ENCODE results near the gene TIPIN.

TIPIN gene

DNA sequence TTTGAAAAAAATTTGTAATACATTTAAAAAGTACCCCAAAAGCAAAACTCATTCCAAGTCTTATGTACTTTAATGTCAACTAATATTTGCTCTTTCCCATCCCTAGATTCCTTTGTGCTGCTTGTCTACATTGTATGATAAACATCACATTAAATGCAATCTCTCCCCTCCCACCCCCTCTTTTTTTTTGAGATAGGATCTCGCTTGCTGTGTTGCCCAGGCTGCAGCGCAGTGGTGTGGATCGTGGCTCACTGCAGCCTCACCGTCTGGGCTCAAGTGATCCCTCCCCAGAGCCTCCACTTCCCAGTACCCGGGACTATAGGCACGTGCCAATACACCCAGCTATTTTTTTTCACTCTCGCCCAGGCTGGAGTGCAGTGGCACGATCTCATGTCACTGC is 42.8 kb upstream of the TIPIN start:
- TF ChIP-seq SIN3A (IDR thresholded peaks at IDR 0.05; ENCODE audit: borderline replicate concordance, insufficient read depth, low read length) (no peak), TAF1 (IDR thresholded peaks at IDR 0.05; ENCODE audit: borderline replicate concordance, insufficient read depth, low read length) (no peak), POLR2AphosphoS5 (IDR thresholded peaks at IDR 0.05; ENCODE audit: low read depth, low read length) (no peak), FOXP2 (optimal IDR thresholded peaks at IDR 0.05; ENCODE audit: borderline replicate concordance, extremely low read depth, extremely low read length, insufficient read depth) (no peak)
- TF ChIP-seq, protein P1, sequence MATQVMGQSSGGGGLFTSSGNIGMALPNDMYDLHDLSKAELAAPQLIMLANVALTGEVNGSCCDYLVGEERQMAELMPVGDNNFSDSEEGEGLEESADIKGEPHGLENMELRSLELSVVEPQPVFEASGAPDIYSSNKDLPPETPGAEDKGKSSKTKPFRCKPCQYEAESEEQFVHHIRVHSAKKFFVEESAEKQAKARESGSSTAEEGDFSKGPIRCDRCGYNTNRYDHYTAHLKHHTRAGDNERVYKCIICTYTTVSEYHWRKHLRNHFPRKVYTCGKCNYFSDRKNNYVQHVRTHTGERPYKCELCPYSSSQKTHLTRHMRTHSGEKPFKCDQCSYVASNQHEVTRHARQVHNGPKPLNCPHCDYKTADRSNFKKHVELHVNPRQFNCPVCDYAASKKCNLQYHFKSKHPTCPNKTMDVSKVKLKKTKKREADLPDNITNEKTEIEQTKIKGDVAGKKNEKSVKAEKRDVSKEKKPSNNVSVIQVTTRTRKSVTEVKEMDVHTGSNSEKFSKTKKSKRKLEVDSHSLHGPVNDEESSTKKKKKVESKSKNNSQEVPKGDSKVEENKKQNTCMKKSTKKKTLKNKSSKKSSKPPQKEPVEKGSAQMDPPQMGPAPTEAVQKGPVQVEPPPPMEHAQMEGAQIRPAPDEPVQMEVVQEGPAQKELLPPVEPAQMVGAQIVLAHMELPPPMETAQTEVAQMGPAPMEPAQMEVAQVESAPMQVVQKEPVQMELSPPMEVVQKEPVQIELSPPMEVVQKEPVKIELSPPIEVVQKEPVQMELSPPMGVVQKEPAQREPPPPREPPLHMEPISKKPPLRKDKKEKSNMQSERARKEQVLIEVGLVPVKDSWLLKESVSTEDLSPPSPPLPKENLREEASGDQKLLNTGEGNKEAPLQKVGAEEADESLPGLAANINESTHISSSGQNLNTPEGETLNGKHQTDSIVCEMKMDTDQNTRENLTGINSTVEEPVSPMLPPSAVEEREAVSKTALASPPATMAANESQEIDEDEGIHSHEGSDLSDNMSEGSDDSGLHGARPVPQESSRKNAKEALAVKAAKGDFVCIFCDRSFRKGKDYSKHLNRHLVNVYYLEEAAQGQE (IDR thresholded peaks at IDR 0.05; ENCODE audit: insufficient read depth in 1 of 2, low read depth in 2 of 2, low read length in 2 of 2) = no peak

DNA sequence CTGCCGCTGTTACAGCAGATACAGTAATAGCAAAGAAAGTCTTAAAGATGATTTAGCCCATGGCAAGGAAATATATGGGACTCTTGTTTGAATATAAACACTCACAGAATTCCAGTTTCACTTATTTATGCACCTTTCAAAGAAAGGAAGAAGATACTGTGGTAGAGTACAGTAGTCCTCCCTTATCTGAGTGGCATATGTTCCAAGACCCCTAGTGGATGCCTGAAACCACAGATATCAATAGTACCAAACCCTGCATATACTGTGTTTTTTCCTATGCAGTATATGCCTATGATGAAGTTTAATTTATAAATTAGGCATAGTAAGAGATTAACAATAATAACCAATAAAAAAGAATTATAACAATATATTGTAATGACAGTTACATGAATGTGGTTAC is 38.4 kb upstream of the TIPIN start:
- TF ChIP-seq FOXP2 (optimal IDR thresholded peaks at IDR 0.05; ENCODE audit: borderline replicate concordance, extremely low read depth, extremely low read length, insufficient read depth) (no peak), SIN3A (IDR thresholded peaks at IDR 0.05; ENCODE audit: borderline replicate concordance, insufficient read depth, low read length) (no peak), TAF1 (IDR thresholded peaks at IDR 0.05; ENCODE audit: borderline replicate concordance, insufficient read depth, low read length) (no peak), POLR2AphosphoS5 (IDR thresholded peaks at IDR 0.05; ENCODE audit: low read depth, low read length) (no peak)
- TF ChIP-seq, protein P1 (IDR thresholded peaks at IDR 0.05; ENCODE audit: insufficient read depth in 1 of 2, low read depth in 2 of 2, low read length in 2 of 2) = no peak

DNA sequence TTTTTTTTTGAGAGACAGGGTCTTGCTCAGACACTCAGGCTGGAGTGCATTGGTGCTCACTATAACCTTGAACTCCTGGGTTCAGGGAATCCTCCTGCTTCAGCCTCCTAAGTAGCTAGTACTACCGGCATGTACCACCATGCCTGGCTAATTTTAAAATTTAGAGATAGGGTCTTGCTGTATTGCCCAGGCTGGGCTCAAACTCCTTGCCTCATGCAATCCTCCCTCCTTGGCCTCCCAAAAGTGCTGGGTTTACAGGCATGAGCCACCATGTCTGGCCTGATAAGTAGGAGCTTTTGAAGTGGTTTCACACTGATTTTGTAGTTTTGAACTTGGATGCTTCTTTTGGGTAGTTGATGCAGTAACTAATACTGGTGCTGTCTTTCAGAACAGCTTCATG is 38.0 kb upstream of the TIPIN start:
- TF ChIP-seq FOXP2 (optimal IDR thresholded peaks at IDR 0.05; ENCODE audit: borderline replicate concordance, extremely low read depth, extremely low read length, insufficient read depth) (no peak), POLR2AphosphoS5 (IDR thresholded peaks at IDR 0.05; ENCODE audit: low read depth, low read length) (no peak), TAF1 (IDR thresholded peaks at IDR 0.05; ENCODE audit: borderline replicate concordance, insufficient read depth, low read length) (no peak), SIN3A (IDR thresholded peaks at IDR 0.05; ENCODE audit: borderline replicate concordance, insufficient read depth, low read length) (no peak)
- TF ChIP-seq, protein P1 (IDR thresholded peaks at IDR 0.05; ENCODE audit: insufficient read depth in 1 of 2, low read depth in 2 of 2, low read length in 2 of 2) = no peak

DNA sequence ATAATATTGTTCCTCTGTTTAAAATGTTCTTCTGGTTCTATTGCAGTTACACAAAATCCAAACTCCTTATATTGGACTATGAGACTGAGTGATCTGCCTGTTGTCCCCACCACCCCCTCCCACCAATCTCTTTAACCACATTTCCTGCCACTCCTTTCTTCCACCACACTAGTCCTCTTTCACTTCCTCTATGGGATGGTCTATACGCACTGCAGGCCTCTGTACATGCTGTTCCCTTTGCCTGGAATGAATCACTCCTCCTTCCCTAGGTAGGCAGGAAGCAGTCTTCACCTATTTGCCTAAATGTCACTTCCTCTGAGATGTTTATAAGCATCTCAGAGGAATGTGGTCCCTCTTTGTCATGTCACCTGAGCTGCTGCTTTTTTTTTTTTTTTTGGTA is 34.2 kb upstream of the TIPIN start:
- TF ChIP-seq FOXP2 (optimal IDR thresholded peaks at IDR 0.05; ENCODE audit: borderline replicate concordance, extremely low read depth, extremely low read length, insufficient read depth) (no peak), POLR2AphosphoS5 (IDR thresholded peaks at IDR 0.05; ENCODE audit: low read depth, low read length) (no peak), SIN3A (IDR thresholded peaks at IDR 0.05; ENCODE audit: borderline replicate concordance, insufficient read depth, low read length) (no peak), TAF1 (IDR thresholded peaks at IDR 0.05; ENCODE audit: borderline replicate concordance, insufficient read depth, low read length) (no peak)
- TF ChIP-seq, protein P1 (IDR thresholded peaks at IDR 0.05; ENCODE audit: insufficient read depth in 1 of 2, low read depth in 2 of 2, low read length in 2 of 2) = no peak

DNA sequence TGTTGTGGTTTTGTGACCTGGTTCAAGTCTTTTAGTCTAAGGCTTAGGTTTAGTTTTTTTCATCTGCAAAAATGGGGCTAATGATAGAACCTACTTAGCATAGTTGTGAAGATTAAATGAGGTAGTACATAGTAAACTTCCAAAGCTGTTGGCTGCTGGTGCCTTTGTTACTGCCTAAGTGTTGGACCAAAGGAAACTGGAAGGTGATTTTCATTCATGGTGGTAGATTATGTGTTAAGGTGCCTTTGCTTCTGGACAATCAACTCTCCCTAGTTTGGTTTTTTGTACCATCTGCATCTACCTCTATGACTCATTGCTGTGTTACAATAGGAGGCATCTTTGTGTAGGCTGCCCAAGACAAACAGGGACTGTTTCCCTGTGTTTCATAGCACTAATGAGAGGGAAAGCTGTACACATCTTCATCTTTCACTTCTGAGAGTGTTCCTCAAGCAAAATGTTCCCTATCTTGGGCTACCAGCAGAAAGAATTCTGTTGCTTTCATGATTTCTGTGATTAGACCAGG is 33.4 kb upstream of the TIPIN start:
- TF ChIP-seq SIN3A (IDR thresholded peaks at IDR 0.05; ENCODE audit: borderline replicate concordance, insufficient read depth, low read length) (no peak), POLR2AphosphoS5 (IDR thresholded peaks at IDR 0.05; ENCODE audit: low read depth, low read length) (no peak), FOXP2 (optimal IDR thresholded peaks at IDR 0.05; ENCODE audit: borderline replicate concordance, extremely low read depth, extremely low read length, insufficient read depth) (no peak), TAF1 (IDR thresholded peaks at IDR 0.05; ENCODE audit: borderline replicate concordance, insufficient read depth, low read length) (no peak)
- TF ChIP-seq, protein P1 (IDR thresholded peaks at IDR 0.05; ENCODE audit: insufficient read depth in 1 of 2, low read depth in 2 of 2, low read length in 2 of 2) = no peak

Data from PFSK-1 (cell line).